Spinal cord (tissue), 10 donors: ENCODE results near the gene CRACDL. TPM values are rescaled to one million over a fixed set of nuclear protein-coding genes. Genes with fewer than 3 reads are reported as not detected.

Experiments
- DNase-seq, 6 donors: peaks; one replicate each; pipeline versions ENCODE4 v3.0.0 to v3.0.0-alpha.2; 2013 to 2015; ENCODE audit warnings: low spot score in 6 of 6, low read depth in 4 of 6
- H3K27ac ChIP-seq: one replicate; pipeline ENCODE4 v1.5.1; 2013; ENCODE audit warnings: low read depth, low read length, control low read depth
- H3K27me3 ChIP-seq: one replicate; pipeline ENCODE4 v1.6.1; 2013; ENCODE audit warnings: low read length; ENCODE audit not compliant: control insufficient read depth, insufficient read depth
- H3K36me3 ChIP-seq: one replicate; pipeline ENCODE4 v1.6.1; 2013; ENCODE audit warnings: low read length; ENCODE audit not compliant: control insufficient read depth, insufficient read depth
- H3K4me1 ChIP-seq: one replicate; pipeline ENCODE4 v1.6.1; 2013; ENCODE audit warnings: low read length; ENCODE audit not compliant: control insufficient read depth, insufficient read depth
- H3K4me3 ChIP-seq: one replicate; pipeline ENCODE4 v1.5.1; 2013; ENCODE audit warnings: low read depth, low read length, control low read depth
- H3K9me3 ChIP-seq: one replicate; pipeline ENCODE4 v1.6.1; 2013; ENCODE audit warnings: low read length; ENCODE audit not compliant: control insufficient read depth, insufficient read depth
- WGBS: methylation state at CpG from one replicate; pipeline ENCODE4 v1.1.5; 2013; ENCODE audit warnings: missing lambda C conversion rate; ENCODE audit not compliant: insufficient coverage; 5-methylcytosine and 5-hydroxymethylcytosine counted together
- long read RNA-seq, 4 donors: transcript quantifications; one replicate each; lab custom pipeline, GENCODE V29; 2026
- polyA plus RNA-seq, 2 donors: library from polyadenylated mRNA; unstranded; fragments of 120-200 nt; gene quantifications; one replicate each; pipeline ENCODE4 v1.2.1, GENCODE V29; 2013; ENCODE audit not compliant: insufficient read length in 2 of 2
- total RNA-seq, 2 donors: library from RNA; depleted of rRNA in 1 of 2; stranded (reverse); fragments of 120-200 nt in 1 of 2; fragments of >200 nt in 1 of 2; gene quantifications; one replicate each; pipeline versions ENCODE4 v1.2.3 to v1.2.4, GENCODE V29; 2013 to 2014
- donor health status: healthy.

Gene CRACDL, protein sequence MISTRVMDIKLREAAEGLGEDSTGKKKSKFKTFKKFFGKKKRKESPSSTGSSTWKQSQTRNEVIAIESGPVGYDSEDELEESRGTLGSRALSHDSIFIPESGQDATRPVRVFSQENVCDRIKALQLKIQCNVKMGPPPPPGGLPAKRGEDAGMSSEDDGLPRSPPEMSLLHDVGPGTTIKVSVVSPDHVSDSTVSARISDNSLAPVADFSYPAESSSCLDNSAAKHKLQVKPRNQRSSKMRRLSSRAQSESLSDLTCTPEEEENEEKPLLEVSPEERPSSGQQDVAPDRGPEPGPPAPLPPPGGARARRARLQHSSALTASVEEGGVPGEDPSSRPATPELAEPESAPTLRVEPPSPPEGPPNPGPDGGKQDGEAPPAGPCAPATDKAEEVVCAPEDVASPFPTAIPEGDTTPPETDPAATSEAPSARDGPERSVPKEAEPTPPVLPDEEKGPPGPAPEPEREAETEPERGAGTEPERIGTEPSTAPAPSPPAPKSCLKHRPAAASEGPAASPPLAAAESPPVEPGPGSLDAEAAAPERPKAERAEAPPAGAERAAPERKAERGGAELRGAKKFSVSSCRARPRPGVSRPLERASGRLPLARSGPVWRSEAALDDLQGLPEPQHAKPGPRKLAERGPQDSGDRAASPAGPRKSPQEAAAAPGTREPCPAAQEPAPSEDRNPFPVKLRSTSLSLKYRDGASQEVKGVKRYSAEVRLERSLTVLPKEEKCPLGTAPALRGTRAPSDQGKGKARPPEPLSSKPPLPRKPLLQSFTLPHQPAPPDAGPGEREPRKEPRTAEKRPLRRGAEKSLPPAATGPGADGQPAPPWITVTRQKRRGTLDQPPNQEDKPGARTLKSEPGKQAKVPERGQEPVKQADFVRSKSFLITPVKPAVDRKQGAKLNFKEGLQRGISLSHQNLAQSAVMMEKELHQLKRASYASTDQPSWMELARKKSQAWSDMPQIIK
- total RNA-seq (1 to 10 TPM; 1.9 to 2.1 TPM), polyA plus RNA-seq (1 to 10 TPM; 2.7 to 3.9 TPM)
- long read RNA-seq, donor 1, partial matches to known transcripts, result 5 of 5 reads
- long read RNA-seq, donor 1, other reads (novel, unspliced or antisense), result 0 of 5 reads
- long read RNA-seq, donor 2, result 0 reads
- long read RNA-seq, donor 3, result 0 reads
- long read RNA-seq, donor 4, result 0 reads

GRCh38 chr2:98935777-98936352 lies at the start of gene CRACDL:
CRACDL (minus strand) TSS chr2:98936225; CDS start chr2:98846800, 89,425 bp downstream.
- Histone ChIP-seq H3K27me3 (peaks cover 42% of the 10 kb centered on the region), H3K4me3 (no peak within 1 kb of the TSS), H3K9me3 (no peaks in the 10 kb centered on the region), H3K27ac (no peak within 1 kb of the TSS), H3K36me3 (no peaks in the 10 kb centered on the region), H3K4me1 (peaks cover 15% of the 10 kb centered on the region)
- no peak for DNase-seq
- WGBS, result under 1% methylated on average over 78 of the region's 82 CpGs

GRCh38 chr2:98975611-98976010 lies 39.6 kb upstream of the CRACDL start:
- no peak overlapping the region for H3K27ac ChIP-seq
- no peak overlapping the region for H3K4me3 ChIP-seq
- H3K27me3 ChIP-seq, result no peaks in the 10 kb centered on the region
- no peaks in the 10 kb centered on the region for H3K4me1 ChIP-seq
- no peaks in the 10 kb centered on the region for H3K36me3 ChIP-seq
- H3K9me3 ChIP-seq, result peaks cover 6% of the 10 kb centered on the region
- DNase-seq, result no peak
- WGBS, result no CpG with 5 or more reads among the region's 2 CpGs

DNA sequence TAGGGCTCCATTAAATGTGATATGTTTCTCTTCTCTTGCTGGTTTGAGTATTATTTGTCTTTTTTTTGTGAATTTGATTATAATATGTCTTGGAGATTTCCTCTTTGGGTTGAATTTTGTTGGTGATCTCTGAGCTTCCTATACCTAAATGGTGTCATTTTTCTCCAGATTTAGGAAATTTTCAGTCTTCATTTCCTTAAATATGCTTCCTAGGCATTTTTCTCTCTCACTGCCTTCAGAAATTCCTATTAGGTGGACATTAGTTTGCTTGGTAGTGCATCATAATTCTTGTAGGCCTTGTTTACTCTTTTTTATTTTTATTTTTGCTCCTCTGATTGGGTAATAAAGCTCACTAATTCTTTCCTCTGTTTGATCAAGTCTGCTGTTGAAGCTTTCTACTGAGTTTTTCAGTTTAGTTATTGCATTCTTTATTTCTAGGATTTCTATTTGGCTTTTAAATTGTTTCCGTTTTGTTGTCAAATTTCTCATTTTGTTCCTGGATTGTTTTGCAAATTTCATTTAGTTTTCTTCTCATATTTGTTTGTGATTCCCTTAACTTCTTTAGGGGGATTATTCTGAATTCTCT lies 36.6 kb upstream of the CRACDL start:
- H3K27ac ChIP-seq, result no peak overlapping the region
- no peaks in the 10 kb centered on the region for H3K36me3 ChIP-seq
- no peak for DNase-seq
- peaks cover 6% of the 10 kb centered on the region for H3K9me3 ChIP-seq
- H3K4me3 ChIP-seq, result no peak overlapping the region
- no peaks in the 10 kb centered on the region for H3K27me3 ChIP-seq
- H3K4me1 ChIP-seq, result no peaks in the 10 kb centered on the region
- no CpG with 5 or more reads among the region's 1 CpG for WGBS

- 60% methylated on average over 1 of the region's 7 CpGs for WGBS
- H3K27ac ChIP-seq, result no peak overlapping the region
- no peaks in the 10 kb centered on the region for H3K4me1 ChIP-seq
- H3K4me3 ChIP-seq, result no peak overlapping the region
- H3K36me3 ChIP-seq, result no peaks in the 10 kb centered on the region
- no peaks in the 10 kb centered on the region for H3K9me3 ChIP-seq
- peak in 2 of 6 donors; percentile 22 to 55 for DNase-seq
- no peaks in the 10 kb centered on the region for H3K27me3 ChIP-seq
These were observed 23.9 kb upstream of the CRACDL start for GRCh38 chr2:98959810-98960507.

- WGBS, result no CpG with 5 or more reads among the region's 4 CpGs
- DNase-seq, result no peak
- Histone ChIP-seq H3K4me3 (no peak overlapping the region), H3K9me3 (no peaks in the 10 kb centered on the region), H3K36me3 (no peaks in the 10 kb centered on the region), H3K27me3 (no peaks in the 10 kb centered on the region), H3K4me1 (peaks cover 4% of the 10 kb centered on the region), H3K27ac (no peak overlapping the region)
These were observed 16.9 kb upstream of the CRACDL start for GRCh38 chr2:98952966-98953365.

DNA sequence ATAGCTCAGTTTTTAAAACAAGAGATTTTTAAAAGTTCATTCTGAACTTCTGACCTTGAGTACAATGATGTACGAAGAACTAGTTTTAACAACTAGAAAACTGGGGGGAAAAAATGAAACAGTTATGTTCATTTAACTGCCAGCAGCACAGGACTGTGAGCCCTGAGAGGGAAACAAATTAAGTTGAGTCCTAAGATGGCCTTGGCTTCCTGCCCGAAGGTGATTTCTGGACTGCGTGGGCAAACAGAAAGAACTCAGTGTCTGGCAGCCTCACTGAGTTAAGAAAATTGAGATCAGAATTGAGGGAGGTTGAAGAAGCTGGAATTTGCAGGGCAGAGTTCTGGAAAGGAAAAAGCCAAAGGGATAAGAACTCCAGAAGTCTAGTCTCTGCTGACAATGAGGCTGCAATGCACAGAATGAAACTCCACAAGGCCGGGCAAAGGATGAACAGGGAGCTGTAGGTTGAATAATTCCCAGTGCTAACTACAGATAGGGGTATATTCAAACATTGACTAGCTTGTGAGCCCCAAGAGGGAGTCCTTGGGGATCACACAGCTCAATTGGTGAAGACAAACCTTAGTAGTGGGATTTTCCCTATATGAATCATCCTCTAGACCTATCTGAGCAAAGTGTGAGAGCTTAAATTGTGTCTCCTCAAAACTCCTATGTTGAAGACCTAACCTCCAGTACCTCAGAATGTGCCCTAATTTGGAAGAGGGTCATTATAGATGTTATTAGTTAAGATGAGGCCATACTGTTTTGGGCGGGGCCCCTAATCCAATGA lies 13.1 kb upstream of the CRACDL start:
- no peaks in the 10 kb centered on the region for H3K36me3 ChIP-seq
- H3K4me3 ChIP-seq, result no peak overlapping the region
- no peak overlapping the region for H3K27ac ChIP-seq
- H3K9me3 ChIP-seq, result no peaks in the 10 kb centered on the region
- H3K27me3 ChIP-seq, result no peaks in the 10 kb centered on the region
- peaks cover 4% of the 10 kb centered on the region for H3K4me1 ChIP-seq
- 62% methylated on average over 4 of the region's 5 CpGs for WGBS
- peak in 1 of 6 donors; percentile 50 for DNase-seq

DNA sequence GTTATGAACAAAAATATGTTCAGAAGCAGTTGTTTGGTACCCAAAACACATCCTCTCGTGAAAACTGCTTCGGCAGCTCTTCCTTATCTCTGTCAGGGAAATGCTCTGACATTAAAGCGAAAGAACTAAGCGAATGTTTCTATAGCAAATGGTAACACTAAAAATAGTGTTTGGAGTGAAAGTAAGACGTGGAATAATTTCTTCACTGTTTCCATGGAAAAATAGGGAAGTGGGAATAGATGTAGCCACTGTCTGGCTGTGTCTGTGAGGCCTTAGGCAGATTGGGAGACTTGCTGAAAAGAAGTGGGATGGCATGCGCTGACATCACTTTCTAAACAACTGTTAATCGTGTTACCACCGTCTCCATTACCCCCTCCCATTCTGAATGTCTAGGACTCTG lies 11.5 kb upstream of the CRACDL start:
- Histone ChIP-seq H3K27ac (no peak overlapping the region), H3K9me3 (no peaks in the 10 kb centered on the region), H3K27me3 (no peaks in the 10 kb centered on the region), H3K36me3 (no peaks in the 10 kb centered on the region), H3K4me1 (peaks cover 4% of the 10 kb centered on the region), H3K4me3 (no peak overlapping the region)
- peak in 2 of 6 donors; percentile 27 to 50 for DNase-seq
- 58% methylated on average over 3 of the region's 8 CpGs for WGBS

DNA sequence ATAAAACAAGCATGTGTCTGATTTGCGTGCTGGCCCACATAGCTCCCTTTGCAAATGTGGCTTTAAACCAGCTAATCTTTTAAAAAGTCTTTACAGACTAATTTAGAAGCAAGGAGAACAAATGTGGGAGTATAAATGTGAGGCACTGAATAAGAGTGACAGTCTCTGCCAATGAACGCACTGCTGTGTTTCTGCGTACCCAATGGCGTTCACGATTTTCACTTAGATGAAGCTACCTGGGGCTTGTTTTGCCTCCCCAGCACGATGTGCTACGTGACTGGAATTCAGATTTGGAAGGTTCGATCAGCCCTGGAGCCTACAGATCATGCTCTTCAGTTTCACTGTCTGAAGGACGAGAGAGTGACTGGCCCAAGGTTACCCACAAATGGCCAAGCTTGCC lies 10.8 kb upstream of the CRACDL start:
- Histone ChIP-seq H3K4me1 (peaks cover 4% of the 10 kb centered on the region), H3K9me3 (no peaks in the 10 kb centered on the region), H3K27me3 (no peaks in the 10 kb centered on the region), H3K4me3 (no peak overlapping the region), H3K36me3 (no peaks in the 10 kb centered on the region), H3K27ac (no peak overlapping the region)
- 55% methylated on average over 8 of the region's 9 CpGs for WGBS
- DNase-seq, result peak in 2 of 6 donors; percentile 45 to 70
